ENCODE data around the gene LNX2.

The LNX2 gene

GRCh38 chr13:27620377-27621115 lies at the start of gene LNX2:
Gene LNX2 (minus strand): TSS chr13:27620529. CDS start chr13:27581703, 38,826 bp downstream.
- peak; percentile 62 to 98 (median 94) for DNase-seq

- DNase-seq, result no peak
Observed at GRCh38 chr13:27667946-27668345, 47.6 kb upstream of the LNX2 start.

GRCh38 chr13:27666951-27667350 lies 46.6 kb upstream of the LNX2 start:
- DNase-seq, result no peak

GRCh38 chr13:27665761-27666160 lies 45.4 kb upstream of the LNX2 start:
- DNase-seq, result no peak

GRCh38 chr13:27665333-27665732 lies 45.0 kb upstream of the LNX2 start:
- no peak for DNase-seq

GRCh38 chr13:27663947-27664346 lies 43.6 kb upstream of the LNX2 start:
- peak in 1 of 14 donors; percentile 9 for DNase-seq

GRCh38 chr13:27662738-27663470 lies 42.6 kb upstream of the LNX2 start:
- no peak for DNase-seq

GRCh38 chr13:27661017-27661416 lies 40.7 kb upstream of the LNX2 start:
- DNase-seq, result no peak

- DNase-seq, result peak in 1 of 14 donors; percentile 83
Observed at GRCh38 chr13:27660511-27660910, 40.2 kb upstream of the LNX2 start.

- DNase-seq, result no peak
Observed at GRCh38 chr13:27659145-27659865, 39.0 kb upstream of the LNX2 start.

GRCh38 chr13:27658546-27658945 lies 38.2 kb upstream of the LNX2 start:
- DNase-seq, result no peak

- no peak for DNase-seq
Observed at GRCh38 chr13:27657724-27658123, 37.4 kb upstream of the LNX2 start.

- DNase-seq, result no peak
Observed at GRCh38 chr13:27654816-27655215, 34.5 kb upstream of the LNX2 start.

GRCh38 chr13:27654059-27654458 lies 33.7 kb upstream of the LNX2 start:
- no peak for DNase-seq

- DNase-seq, result no peak
Observed at GRCh38 chr13:27650312-27650711, 30.0 kb upstream of the LNX2 start.

GRCh38 chr13:27644302-27644701 lies 24.0 kb upstream of the LNX2 start:
- no peak for DNase-seq

GRCh38 chr13:27643334-27644132 lies 23.2 kb upstream of the LNX2 start:
- DNase-seq, result no peak

GRCh38 chr13:27641711-27642502 lies 21.6 kb upstream of the LNX2 start:
- DNase-seq, result no peak

- DNase-seq, result no peak
Observed at GRCh38 chr13:27639186-27639585, 18.9 kb upstream of the LNX2 start.

GRCh38 chr13:27638521-27638920 lies 18.2 kb upstream of the LNX2 start:
- DNase-seq, result peak in 3 of 14 donors; percentile 1 to 42 (median 5)

GRCh38 chr13:27638001-27638400 lies 17.7 kb upstream of the LNX2 start:
- no peak for DNase-seq

GRCh38 chr13:27637289-27637626 lies 16.9 kb upstream of the LNX2 start:
- DNase-seq, result no peak
